Measurements from ENCODE around the gene PITX1. TPM values are rescaled to one million over a fixed set of nuclear protein-coding genes. Genes with fewer than 3 reads are reported as not detected.

Gene PITX1
- polyA plus RNA-seq, 1 donor = not detected

DNA sequence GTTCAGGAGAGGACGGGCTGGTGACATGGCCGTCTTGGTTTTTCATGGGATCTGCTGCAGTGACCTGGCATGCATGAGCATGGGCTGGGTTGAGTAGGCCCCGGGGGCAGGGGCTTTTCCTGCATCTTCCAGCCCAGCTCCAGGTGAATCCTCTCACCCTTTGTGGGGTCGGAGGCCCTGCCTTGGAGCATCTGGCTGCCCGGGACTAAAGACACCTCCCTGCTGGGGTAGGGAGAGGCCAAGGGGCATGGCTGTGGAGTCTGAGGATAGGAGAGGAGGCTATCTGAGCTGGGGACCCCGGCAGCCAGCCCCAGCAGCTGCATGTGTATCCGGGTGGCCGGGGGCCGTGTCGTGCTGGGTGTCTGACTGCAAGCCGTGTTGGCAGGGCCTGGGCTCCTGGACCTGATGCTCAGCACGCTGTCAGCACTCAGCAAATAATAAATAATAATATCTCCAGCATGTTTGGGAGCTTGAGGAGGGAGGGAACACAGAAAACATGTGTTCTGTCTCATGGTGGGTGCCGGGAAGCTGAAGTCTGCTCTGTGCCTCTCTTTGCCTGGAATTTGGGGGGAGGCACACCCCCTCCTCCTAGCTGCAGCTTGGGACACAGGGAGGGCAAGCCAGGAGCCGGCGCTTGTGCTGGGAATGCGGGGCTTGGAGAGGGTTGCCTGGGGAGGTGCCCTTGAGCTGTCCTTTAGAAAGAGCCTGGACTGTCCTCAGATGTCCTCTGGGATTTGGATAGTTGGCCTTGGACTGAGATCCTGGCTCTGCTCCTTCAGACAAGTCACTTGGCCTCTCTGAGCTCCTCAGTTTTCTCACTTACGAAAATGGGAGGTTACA, 28.4 kb upstream of the PITX1 start:
- no peak for DNase-seq

- no peak for DNase-seq
These were observed 27.0 kb upstream of the PITX1 start for GRCh38 chr5:135061001-135061400.

- no peak for DNase-seq
These were observed 26.0 kb upstream of the PITX1 start for GRCh38 chr5:135060021-135060420.

- no peak for DNase-seq
These were observed 25.2 kb upstream of the PITX1 start for GRCh38 chr5:135059000-135059923.

DNA sequence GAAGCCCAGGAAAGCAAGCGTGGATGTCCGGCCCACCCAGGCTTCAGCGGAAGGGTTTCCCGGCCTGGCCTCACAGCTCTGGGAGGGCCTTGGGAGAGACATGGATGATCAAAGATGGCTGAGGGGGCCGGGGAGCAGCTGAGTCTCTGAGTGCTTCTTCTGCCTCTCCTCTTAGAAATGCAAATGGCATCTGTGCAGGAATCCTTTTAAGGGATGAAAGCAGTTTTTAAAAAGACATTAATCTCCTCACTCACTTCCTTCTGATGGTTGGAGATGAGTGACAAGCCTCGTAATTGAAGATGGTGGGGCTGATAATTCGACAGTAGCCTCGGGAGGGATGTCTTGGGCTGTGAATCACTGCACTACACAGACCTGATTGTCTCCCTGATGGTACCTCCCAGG, 24.3 kb upstream of the PITX1 start:
- no peak for DNase-seq

DNA sequence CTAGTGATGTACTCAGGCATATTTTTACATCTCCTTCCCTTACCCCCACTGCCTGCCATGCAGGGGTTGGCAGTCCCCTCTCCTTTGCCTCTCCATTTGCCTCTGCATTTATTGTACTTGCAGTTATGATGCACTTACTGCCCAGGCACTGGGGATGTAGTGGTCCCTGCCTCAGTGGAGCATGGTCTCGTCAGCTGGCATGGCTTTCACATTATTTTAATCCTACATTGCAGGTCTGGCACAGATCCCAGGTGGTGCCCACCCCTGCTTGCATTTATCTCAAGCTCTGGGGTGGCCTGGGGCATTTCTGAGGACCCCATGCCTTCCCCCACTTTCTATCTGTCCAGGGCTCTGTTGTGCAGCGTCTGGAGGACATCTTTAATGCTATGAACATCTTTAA, 23.2 kb upstream of the PITX1 start:
- no peak for DNase-seq

DNA sequence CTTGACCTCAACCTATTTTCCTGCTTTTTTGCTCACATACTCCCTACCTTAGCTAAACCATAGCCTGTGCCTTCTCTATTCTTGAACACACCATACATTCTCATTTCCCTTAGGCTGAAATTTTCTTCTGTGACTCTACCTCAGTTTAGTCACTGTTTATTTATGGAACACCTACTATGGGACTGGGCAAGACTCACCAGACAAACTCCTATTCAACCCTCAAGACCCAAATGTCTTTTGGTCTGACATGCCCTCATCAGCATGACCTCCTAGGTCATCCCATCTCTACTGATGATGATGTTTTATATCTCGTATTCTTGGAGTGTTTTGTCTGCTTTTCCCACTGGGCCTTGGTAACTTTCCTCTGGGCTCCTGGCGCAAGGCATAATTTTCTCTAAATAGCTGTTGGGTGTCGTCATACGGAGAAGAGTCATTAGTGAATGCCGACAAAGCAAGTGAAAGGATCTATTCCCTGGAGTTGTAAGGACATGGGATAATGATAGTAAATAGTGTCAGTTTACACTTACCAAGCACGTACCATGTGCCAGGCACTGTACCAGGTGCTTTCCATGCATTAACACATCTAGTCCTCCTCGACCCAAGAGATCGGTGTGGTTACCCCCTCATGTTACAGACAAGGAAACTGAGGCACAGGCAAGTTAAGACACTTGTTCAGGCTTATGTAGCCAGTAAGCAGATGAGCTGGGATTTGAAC, 22.4 kb upstream of the PITX1 start:
- no peak for DNase-seq

GRCh38 chr5:135055396-135055795, 21.4 kb upstream of the PITX1 start:
- no peak for DNase-seq

GRCh38 chr5:135054546-135054945, 20.5 kb upstream of the PITX1 start:
- no peak for DNase-seq

DNA sequence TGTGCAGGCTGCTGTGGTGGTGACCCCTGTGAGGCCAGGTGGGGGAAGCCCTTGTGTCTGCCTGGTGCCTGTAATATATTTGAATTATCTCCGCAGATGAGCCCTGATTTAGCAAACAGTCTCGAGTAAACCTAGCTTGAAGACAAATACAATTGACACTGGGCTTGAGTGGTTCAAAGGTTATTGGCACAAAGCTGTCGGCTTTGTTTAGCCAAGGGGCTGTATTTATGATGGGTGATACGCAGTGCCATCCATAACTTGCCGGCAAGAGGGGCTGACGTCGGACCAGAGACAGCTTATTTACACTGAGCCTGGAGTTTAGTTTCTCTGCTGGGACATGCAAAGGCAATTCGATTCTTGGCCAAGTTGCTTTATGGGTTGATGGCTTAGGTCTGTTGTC, 20.0 kb upstream of the PITX1 start:
- DNase-seq = no peak

DNA sequence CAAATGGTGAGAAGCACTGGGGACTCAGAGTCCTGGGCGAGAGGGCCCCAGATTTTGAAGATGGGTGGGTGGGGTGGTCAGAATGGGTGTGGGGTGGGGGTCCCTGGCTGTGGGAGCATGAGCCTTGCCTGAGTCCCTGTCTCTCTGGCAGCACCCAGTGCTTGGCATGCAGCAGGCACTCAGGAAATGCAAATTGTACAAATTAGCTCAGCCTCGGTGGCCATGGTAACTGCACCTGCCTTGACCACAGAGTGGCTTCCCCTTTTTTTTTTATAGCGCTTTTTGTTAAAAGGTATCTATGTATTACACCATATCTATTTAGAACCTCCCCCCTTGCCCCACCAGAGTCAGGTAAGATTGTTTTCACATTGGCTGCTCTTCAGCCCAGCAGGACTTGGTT, 19.2 kb upstream of the PITX1 start:
- DNase-seq = no peak

GRCh38 chr5:135052511-135053145, 18.6 kb upstream of the PITX1 start:
- no peak for DNase-seq

GRCh38 chr5:135051872-135052271, 17.8 kb upstream of the PITX1 start:
- no peak for DNase-seq

DNA sequence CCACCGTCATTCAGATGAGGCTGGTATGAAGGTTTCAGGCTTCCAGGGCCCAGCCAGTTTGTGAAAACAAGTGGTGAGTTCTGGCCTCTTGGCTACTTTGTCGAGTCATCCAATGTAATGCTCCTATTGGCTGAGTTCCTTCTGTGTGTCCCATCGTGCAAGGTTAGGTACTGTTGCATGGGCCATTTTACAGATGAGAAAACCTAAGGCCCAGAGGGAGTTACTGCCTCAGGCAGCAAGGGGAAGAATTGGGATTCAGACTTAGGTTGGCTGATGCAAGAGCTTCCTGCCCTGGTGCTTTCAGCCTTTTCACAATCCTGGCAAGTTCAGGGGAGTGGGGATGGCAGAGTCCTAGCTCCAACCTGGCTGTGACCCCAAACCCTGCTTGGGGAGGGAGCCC, 17.4 kb upstream of the PITX1 start:
- DNase-seq = no peak

GRCh38 chr5:135050244-135050767, 16.3 kb upstream of the PITX1 start:
- no peak for DNase-seq

DNA sequence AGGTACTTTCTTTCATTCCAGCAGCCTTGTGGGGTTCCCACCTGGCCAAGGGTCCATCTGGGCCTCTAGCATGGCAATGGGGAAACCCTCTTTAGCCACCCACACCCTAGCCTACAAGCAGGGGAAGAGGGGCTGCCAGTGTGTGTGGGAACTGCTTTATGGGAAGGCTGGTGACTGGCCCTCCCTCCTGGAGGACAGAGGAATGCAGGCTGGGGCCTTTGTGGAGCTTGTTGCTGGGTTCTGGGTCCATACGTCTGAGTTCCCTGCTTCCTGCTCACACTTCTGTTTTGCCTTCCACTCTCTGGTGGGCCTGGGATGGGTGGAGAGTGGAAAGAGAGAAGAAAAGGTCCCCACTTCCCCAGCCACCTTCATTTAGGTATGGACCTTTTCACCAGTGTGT, 14.9 kb upstream of the PITX1 start:
- DNase-seq = no peak

GRCh38 chr5:135048286-135048685, 14.3 kb upstream of the PITX1 start:
- DNase-seq = no peak

DNA sequence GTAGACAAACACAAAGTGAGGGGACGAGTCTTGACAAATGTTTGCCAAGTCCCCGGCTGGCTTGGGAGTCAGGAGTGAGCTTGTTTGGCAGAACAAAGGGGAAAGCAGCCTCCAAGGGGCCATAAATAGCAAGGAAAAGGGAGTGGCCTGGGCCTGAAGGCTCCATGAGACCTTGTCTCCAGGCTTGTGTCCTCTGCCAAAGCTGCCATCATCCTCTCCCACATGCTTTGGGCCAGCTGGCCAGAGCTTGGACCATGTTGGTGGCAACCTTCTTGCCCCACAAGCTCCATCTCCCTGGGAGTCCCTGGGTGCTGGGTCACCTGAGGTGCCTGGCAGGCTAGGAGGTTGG, 13.3 kb upstream of the PITX1 start:
- no peak for DNase-seq

- no peak for DNase-seq
These were observed 12.8 kb upstream of the PITX1 start for GRCh38 chr5:135046661-135047346.

- DNase-seq = no peak
These were observed 11.5 kb upstream of the PITX1 start for GRCh38 chr5:135045488-135045887.

- DNase-seq = no peak
These were observed 8.6 kb upstream of the PITX1 start for GRCh38 chr5:135042595-135042994.

Data from left kidney (tissue), 2 donors.